Right lobe of liver (tissue), 4 donors: Measurements from ENCODE around the gene CERS6.

Experiments
- CTCF ChIP-seq, 4 donors: fragments of 200-600 bp in 3 of 4; fragments of 450-650 bp in 1 of 4; IDR thresholded peaks; one replicate each; pipeline versions ENCODE4 v1.5.1 to v1.8.0; 2016 to 2022; ENCODE audit warnings: antibody characterized with exemption in 4 of 4, mild to moderate bottlenecking in 2 of 4
- POLR2A ChIP-seq: fragments of 450-650 bp; IDR thresholded peaks from one replicate; pipeline ENCODE4 v1.6.1; 2017; ENCODE audit warnings: antibody characterized with exemption, mild to moderate bottlenecking
- donor health status: DM: no; HTN: no; CAD: no.
- donor health status: DM: no; HTN: no; CAD: no.
- donor health status: DM: no; HTN: yes; CAD: no.

DNA sequence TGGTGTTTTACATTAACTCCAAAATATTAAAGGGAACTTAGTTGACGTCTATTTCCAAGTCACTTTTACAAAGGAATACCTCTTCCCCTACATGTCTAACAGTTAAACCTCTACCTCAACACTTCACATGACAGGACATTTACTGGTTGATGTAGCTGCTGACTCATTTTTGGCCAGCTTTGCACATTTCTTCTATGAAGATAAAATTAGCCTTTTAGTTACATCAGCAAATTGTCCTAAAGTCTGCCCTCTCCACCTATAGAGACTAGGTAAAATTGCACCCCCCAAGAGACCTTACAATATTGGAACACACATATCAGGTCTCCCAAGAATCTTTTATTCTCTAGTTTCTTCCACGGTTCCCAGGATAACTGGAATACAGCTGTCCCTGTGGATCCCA lies 10.1 kb upstream of the CERS6 start:
- TF ChIP-seq CTCF (IDR thresholded peaks at IDR 0.05) (no peak), POLR2A (no peak)
